Adrenal gland (tissue), 5 donors: Measurements from ENCODE around the gene IL1F10.

Experiments
- CTCF ChIP-seq, 6 experiments: fragments of 450-650 bp in 4 of 6; fragments of 200-600 bp in 2 of 6; sonication (generic) in 1 of 6; IDR thresholded peaks; 1 replicate in 5 of 6; 2 replicates in 1 of 6; pipeline versions ENCODE4 v1.5.1 to v1.8.0; 2016 to 2021; ENCODE audit warnings: antibody characterized with exemption in 6 of 6, mild to moderate bottlenecking in 2 of 6, moderate library complexity in 1 of 6
- POLR2A ChIP-seq, 2 donors: fragments of 450-650 bp; IDR thresholded peaks; one replicate each; pipeline ENCODE4 v1.6.1; 2017; ENCODE audit warnings: antibody characterized with exemption in 2 of 2, mild to moderate bottlenecking in 2 of 2, moderate library complexity in 1 of 2
- donor health status: DM: no; HTN: no; CAD: no.

GRCh38 chr2:113076954-113077669, 9.3 kb downstream of the IL1F10 start:
- no peak for TF ChIP-seq POLR2A (IDR thresholded peaks at IDR 0.05)
- TF ChIP-seq CTCF (IDR thresholded peaks at IDR 0.05) = no peak
